Fibroblast of lung (primary cell): ENCODE data around the gene B3GNT4. TPM values are rescaled to one million over a fixed set of nuclear protein-coding genes. Genes with fewer than 3 reads are reported as not detected.
"Not testable (repeated sequence)": the region's sequence is repeated elsewhere in the genome, so short reads cannot be mapped to it uniquely, and the experiment has no call there.

Experiments used
- DNase-seq, 2 donors: peaks; one replicate each; pipeline versions ENCODE4 v3.0.0 to v3.0.0-alpha.2; 2010; ENCODE audit warnings: low read depth in 2 of 2
- H2AFZ ChIP-seq: 2 replicates; pipeline ENCODE4 v1.5.1; 2012; ENCODE audit warnings: low read length, control low read depth, inconsistent platforms
- H3K27ac ChIP-seq: 2 replicates; pipeline ENCODE4 v1.5.1; 2011; ENCODE audit warnings: low read length, control low read depth; ENCODE audit not compliant: insufficient read depth
- H3K27me3 ChIP-seq: 2 replicates; pipeline ENCODE4 v1.5.1; 2011; ENCODE audit warnings: mild to moderate bottlenecking, low read length; ENCODE audit not compliant: control insufficient read depth, insufficient read depth
- H3K36me3 ChIP-seq: 2 replicates; pipeline ENCODE4 v1.5.1; 2011; ENCODE audit warnings: low read length; ENCODE audit not compliant: control insufficient read depth, insufficient read depth
- H3K4me1 ChIP-seq: 2 replicates; pipeline ENCODE4 v1.5.1; 2011; ENCODE audit warnings: low read length; ENCODE audit not compliant: control insufficient read depth, insufficient read depth; ENCODE audit errors: extremely low read depth
- H3K4me2 ChIP-seq: 2 replicates; pipeline ENCODE4 v1.5.1; 2011; ENCODE audit warnings: low read length, control low read depth; ENCODE audit not compliant: insufficient read depth; ENCODE audit errors: extremely low read depth
- H3K4me3 ChIP-seq, 4 experiments: fragments of 200-600 bp in 1 of 4; sonication (generic) in 1 of 4; replicated peaks in 1 of 4; 2 replicates each; pipeline ENCODE4 v1.5.1; 2011 to 2016; ENCODE audit warnings: low read length in 4 of 4, low read depth in 3 of 4, mild to moderate bottlenecking in 3 of 4, control low read depth in 2 of 4, inconsistent platforms in 1 of 4, mixed read lengths in 1 of 4; ENCODE audit not compliant: insufficient read depth in 1 of 4; ENCODE audit errors: control extremely low read depth in 1 of 4
- H3K79me2 ChIP-seq: 2 replicates; pipeline ENCODE4 v1.5.1; 2012; ENCODE audit warnings: mild to moderate bottlenecking, low read length, inconsistent platforms; ENCODE audit not compliant: control insufficient read depth, insufficient read depth
- H3K9ac ChIP-seq: 2 replicates; pipeline ENCODE4 v1.5.1; 2011; ENCODE audit warnings: mild to moderate bottlenecking, low read length, control low read depth; ENCODE audit not compliant: insufficient read depth
- H3K9me3 ChIP-seq: 2 replicates; pipeline ENCODE4 v1.5.1; 2012; ENCODE audit warnings: low read depth, low read length; ENCODE audit not compliant: control insufficient read depth, insufficient read depth
- H4K20me1 ChIP-seq: 2 replicates; pipeline ENCODE4 v1.5.1; 2011; ENCODE audit warnings: low read length; ENCODE audit not compliant: control insufficient read depth, insufficient read depth; ENCODE audit errors: extremely low read depth
- EZH2 ChIP-seq: IDR thresholded peaks from 2 replicates; pipeline ENCODE4 v1.5.1; 2012; ENCODE audit warnings: low read length, control low read depth, mild to moderate bottlenecking; ENCODE audit errors: missing control alignments
- polyA plus RNA-seq, 2 donors: library from polyadenylated mRNA; depleted of rRNA in 1 of 2; stranded (reverse) in 1 of 2; unstranded in 1 of 2; fragments of >200 nt; gene quantifications; 2 replicates each; pipeline ENCODE4 v1.2.1, GENCODE V29; 2011 to 2012; ENCODE audit warnings: missing spikeins in 1 of 2
- total RNA-seq: library from RNA; depleted of rRNA; stranded (reverse); fragments of >200 nt; gene quantifications from 2 replicates; pipeline ENCODE4 v1.2.1, GENCODE V29; 2014
- TF ChIP-seq, protein P1 (sequence below), 2 donors: IDR thresholded peaks in 1 of 2; conservative IDR thresholded peaks in 1 of 2; 1 replicate in 1 of 2; 2 replicates in 1 of 2; pipeline ENCODE4 v1.5.1; 2011 to 2012; ENCODE audit warnings: low read length in 2 of 2, control low read depth in 1 of 2, inconsistent platforms in 1 of 2, low read depth in 1 of 2, mild to moderate bottlenecking in 1 of 2

B3GNT4 gene
- total and polyA plus RNA-seq, 2 donors (not counting 1 experiment from before 2014, with no cell fraction given), result 0.12 to 0.33 TPM

DNA sequence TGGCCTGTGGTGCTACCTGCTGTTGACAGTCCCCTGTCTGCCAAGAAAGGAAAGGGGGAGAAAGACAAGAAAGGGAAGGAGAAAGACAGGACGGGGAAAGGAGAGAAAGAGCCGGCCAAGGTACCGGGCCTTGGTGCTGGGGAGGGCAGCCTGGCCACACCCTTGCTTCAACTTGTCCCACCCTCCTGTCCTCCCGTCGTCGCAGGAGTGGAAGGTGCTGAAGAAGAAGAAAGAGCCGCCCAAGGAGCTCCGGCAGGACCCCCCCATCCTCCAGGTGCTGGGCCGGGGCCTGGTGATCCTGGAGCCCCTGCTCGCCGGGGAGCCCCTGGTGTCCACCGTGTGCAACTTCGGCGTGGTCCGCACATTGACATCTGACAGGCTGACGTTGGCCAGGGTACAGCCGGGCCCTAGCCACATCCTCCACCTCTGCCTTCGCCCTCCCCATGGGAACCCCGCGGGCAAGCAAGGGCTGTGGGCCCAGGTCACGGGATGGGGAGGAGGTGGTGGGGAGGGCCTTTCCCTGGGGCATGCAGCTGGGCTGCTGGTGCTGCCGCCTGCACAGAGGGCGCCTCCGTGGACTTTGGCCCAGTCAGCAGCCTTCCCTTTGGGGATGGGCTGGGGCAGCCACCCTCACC is 2.9 kb upstream of the B3GNT4 start:
- DNase-seq, result no peak
- H3K4me1 ChIP-seq, result no peaks in the 10 kb centered on the region
- no peak overlapping the region for H3K9ac ChIP-seq
- H3K4me2 ChIP-seq, result no peak overlapping the region
- H3K79me2 ChIP-seq, result no peaks in the 10 kb centered on the region
- no peaks in the 10 kb centered on the region for H3K9me3 ChIP-seq
- no peak overlapping the region for H3K27ac ChIP-seq
- TF ChIP-seq EZH2, result no peak
- TF ChIP-seq, protein P1, sequence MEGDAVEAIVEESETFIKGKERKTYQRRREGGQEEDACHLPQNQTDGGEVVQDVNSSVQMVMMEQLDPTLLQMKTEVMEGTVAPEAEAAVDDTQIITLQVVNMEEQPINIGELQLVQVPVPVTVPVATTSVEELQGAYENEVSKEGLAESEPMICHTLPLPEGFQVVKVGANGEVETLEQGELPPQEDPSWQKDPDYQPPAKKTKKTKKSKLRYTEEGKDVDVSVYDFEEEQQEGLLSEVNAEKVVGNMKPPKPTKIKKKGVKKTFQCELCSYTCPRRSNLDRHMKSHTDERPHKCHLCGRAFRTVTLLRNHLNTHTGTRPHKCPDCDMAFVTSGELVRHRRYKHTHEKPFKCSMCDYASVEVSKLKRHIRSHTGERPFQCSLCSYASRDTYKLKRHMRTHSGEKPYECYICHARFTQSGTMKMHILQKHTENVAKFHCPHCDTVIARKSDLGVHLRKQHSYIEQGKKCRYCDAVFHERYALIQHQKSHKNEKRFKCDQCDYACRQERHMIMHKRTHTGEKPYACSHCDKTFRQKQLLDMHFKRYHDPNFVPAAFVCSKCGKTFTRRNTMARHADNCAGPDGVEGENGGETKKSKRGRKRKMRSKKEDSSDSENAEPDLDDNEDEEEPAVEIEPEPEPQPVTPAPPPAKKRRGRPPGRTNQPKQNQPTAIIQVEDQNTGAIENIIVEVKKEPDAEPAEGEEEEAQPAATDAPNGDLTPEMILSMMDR (conservative IDR thresholded peaks at IDR 0.05 in 1 of 2, IDR thresholded peaks at IDR 0.05 in 1 of 2; ENCODE audit: low read depth in 1 of 2, low read length in 2 of 2), result no peak
- no peak overlapping the region for H2AFZ ChIP-seq
- H4K20me1 ChIP-seq, result no peaks in the 10 kb centered on the region
- no peaks in the 10 kb centered on the region for H3K36me3 ChIP-seq
- H3K27me3 ChIP-seq, result peaks cover 12% of the 10 kb centered on the region
- H3K4me3 ChIP-seq, result no peak overlapping the region

GRCh38 chr12:122201381-122201780 is 2.1 kb upstream of the B3GNT4 start:
- H3K27me3 ChIP-seq, result peaks cover 12% of the 10 kb centered on the region
- H3K9ac ChIP-seq, result no peak overlapping the region
- no peak overlapping the region for H2AFZ ChIP-seq
- TF ChIP-seq EZH2, result no peak
- TF ChIP-seq, protein P1 (conservative IDR thresholded peaks at IDR 0.05 in 1 of 2, IDR thresholded peaks at IDR 0.05 in 1 of 2; ENCODE audit: low read depth in 1 of 2, low read length in 2 of 2), result no peak
- H3K9me3 ChIP-seq, result no peaks in the 10 kb centered on the region
- no peaks in the 10 kb centered on the region for H3K4me1 ChIP-seq
- H3K36me3 ChIP-seq, result no peaks in the 10 kb centered on the region
- no peak for DNase-seq
- H3K27ac ChIP-seq, result no peak overlapping the region
- no peak overlapping the region for H3K4me3 ChIP-seq
- H4K20me1 ChIP-seq, result no peaks in the 10 kb centered on the region
- H3K4me2 ChIP-seq, result no peak overlapping the region
- H3K79me2 ChIP-seq, result no peaks in the 10 kb centered on the region

- Histone ChIP-seq H2AFZ (no peak overlapping the region), H3K9ac (no peak overlapping the region), H4K20me1 (no peaks in the 10 kb centered on the region), H3K79me2 (no peaks in the 10 kb centered on the region), H3K27ac (no peak overlapping the region), H3K4me3 (no peak overlapping the region), H3K9me3 (no peaks in the 10 kb centered on the region), H3K4me2 (no peak overlapping the region), H3K36me3 (no peaks in the 10 kb centered on the region), H3K27me3 (peaks cover 12% of the 10 kb centered on the region), H3K4me1 (no peaks in the 10 kb centered on the region)
- no peak for DNase-seq
- TF ChIP-seq EZH2, result no peak
- TF ChIP-seq, protein P1 (conservative IDR thresholded peaks at IDR 0.05 in 1 of 2, IDR thresholded peaks at IDR 0.05 in 1 of 2; ENCODE audit: low read depth in 1 of 2, low read length in 2 of 2), result no peak
Measured at GRCh38 chr12:122202017-122202416, 1.5 kb upstream of the B3GNT4 start.

DNA sequence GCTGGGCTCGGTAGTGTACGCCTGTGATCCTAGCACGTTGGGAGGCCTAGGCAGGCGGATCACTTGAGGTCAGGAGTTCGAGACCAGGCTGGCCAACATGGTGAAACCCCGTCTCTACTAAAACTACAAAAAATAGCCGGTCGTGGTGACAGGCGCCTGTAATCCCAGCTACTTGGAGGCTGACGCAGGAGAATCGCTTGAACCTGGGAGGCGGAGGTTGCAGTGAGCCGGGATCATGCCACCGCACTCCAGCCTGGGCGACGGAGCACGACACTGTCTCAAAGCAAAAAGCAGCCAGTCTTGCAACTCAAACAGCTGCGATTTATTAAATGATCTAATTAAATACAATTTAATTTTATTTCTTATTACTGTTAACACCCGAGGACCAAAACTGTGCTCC is 698 bp upstream of the B3GNT4 start:
- Histone ChIP-seq H3K4me3 (peak overlapping the region; percentile 14 to 61 (median 48)), H3K4me2 (peak overlapping the region; percentile 67), H3K27me3 (peaks cover 12% of the 10 kb centered on the region)
- not testable (repeated sequence) for H3K4me1 ChIP-seq, H3K9me3 ChIP-seq, H3K9ac ChIP-seq, H3K27ac ChIP-seq, H3K79me2 ChIP-seq, DNase-seq, H4K20me1 ChIP-seq, H2AFZ ChIP-seq, H3K36me3 ChIP-seq
